ENCODE measurements around the gene KLHDC8A.
"Not testable (repeated sequence)": the region's sequence is repeated elsewhere in the genome, so short reads cannot be mapped to it uniquely, and the experiment has no call there.

KLHDC8A gene

GRCh38 chr1:205356440-205357139, at the start of gene KLHDC8A:
Gene KLHDC8A (minus strand): TSS chr1:205356922. CDS start chr1:205343604, 13,318 bp downstream.
- no peak for DNase-seq

- DNase-seq: not testable (repeated sequence)
Measured at GRCh38 chr1:205406252-205406651, 49.5 kb upstream of the KLHDC8A start.

- DNase-seq: not testable (repeated sequence)
Measured at GRCh38 chr1:205404484-205404883, 47.8 kb upstream of the KLHDC8A start.

GRCh38 chr1:205398586-205398985, 41.9 kb upstream of the KLHDC8A start:
- DNase-seq: no peak

- no peak for DNase-seq
Measured at GRCh38 chr1:205396967-205397616, 40.4 kb upstream of the KLHDC8A start.

DNA sequence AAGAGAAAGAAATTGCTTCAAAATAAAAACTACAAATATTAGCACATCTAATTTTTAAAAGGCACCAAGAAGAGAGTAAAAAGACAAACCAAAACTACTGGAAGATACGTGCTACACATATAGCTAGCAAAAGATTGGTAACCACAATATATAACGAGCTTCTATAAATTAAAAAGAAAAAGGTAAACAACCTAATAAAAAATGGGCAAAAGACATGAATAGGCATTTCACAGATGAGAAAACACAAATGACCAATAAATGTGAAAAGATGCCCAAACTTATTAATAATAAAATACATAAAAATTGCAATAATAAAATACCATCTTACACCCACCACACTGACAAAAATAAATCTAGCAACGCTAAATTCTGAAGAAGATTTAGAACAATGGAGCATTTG, 38.9 kb upstream of the KLHDC8A start:
- no peak for DNase-seq

- no peak for DNase-seq
Measured at GRCh38 chr1:205392650-205393049, 35.9 kb upstream of the KLHDC8A start.

DNA sequence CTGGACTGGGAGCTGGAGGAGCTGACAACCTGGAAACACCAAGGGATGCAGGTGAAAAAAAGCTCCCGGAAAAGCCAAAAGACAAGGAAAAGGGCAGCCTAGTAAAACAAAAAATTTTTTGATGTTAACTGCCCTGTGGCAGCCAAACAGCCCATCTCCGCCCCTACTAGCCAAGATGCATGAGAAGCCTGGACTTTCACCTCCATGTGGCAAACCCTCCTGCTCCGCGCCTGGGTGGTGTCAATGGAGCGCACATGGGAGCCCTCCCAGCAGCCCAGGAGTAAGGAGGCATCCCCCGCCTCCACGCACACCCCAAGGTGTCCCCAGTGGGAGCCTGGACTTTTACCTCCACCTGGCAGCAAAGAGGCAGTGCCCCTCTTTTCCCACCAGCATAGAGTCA, 34.7 kb upstream of the KLHDC8A start:
- DNase-seq: no peak

DNA sequence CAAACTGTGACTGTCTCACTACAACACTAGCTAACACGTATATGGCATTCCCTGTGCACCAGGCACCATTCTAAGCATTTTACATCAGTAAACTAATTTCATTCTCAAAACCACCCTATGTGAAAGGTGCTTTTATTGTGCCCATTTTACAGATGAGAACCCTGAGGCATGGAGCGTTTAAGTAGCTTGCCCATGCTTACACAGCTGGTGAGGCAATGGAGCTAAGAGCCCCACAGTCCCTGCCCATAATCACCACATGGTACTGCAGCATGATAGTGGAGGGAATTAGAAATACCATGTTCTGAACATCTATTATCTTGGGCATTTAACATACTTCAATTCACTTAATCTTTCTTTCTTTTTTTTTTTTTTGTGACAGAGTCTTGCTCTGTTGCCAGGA, 31.1 kb upstream of the KLHDC8A start:
- no peak for DNase-seq

- DNase-seq: not testable (repeated sequence)
Measured at GRCh38 chr1:205382990-205383389, 26.3 kb upstream of the KLHDC8A start.

- DNase-seq: no peak
Measured at GRCh38 chr1:205382561-205382960, 25.8 kb upstream of the KLHDC8A start.

DNA sequence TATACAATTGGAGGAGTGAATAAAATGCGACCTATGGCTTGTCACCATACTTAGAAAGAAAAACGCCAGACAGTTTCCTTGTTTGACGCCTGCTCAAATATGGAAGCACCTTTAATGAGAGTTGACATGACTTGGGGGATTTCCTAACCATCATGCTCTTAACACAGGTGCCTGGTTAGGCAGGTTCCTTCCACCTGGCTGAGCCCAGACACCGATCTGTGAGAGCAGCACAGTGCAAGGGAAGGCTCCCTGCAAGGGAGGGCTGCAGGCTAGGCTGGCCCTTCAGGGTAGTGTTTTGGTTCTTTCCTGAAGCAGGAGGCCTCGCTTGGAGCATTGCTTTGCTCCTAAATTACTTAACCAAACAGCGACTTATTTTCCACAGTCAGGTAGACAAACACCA, 24.6 kb upstream of the KLHDC8A start:
- no peak for DNase-seq

- DNase-seq: no peak
Measured at GRCh38 chr1:205380882-205381281, 24.2 kb upstream of the KLHDC8A start.

GRCh38 chr1:205379056-205379455, 22.3 kb upstream of the KLHDC8A start:
- DNase-seq: no peak

DNA sequence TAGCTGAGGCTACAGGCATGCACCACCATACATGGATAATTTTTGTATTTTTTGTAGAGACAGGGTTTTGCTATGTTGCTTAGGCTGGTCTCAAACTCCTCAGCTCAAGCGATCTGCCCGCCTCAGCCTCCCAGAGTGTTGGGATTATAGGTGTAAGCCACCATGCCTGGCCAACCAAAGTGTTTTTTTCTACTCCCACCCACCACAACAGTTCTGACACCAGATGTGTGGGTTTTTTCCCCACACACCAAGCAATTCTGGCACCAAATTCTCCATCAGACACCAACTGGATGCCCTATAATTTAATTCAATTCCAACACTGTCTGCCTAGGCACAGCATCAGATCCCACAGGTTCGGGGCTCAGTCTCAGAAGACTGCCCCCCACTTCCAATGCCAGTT, 20.6 kb upstream of the KLHDC8A start:
- no peak for DNase-seq

- DNase-seq: no peak
Measured at GRCh38 chr1:205376739-205377138, 20.0 kb upstream of the KLHDC8A start.

DNA sequence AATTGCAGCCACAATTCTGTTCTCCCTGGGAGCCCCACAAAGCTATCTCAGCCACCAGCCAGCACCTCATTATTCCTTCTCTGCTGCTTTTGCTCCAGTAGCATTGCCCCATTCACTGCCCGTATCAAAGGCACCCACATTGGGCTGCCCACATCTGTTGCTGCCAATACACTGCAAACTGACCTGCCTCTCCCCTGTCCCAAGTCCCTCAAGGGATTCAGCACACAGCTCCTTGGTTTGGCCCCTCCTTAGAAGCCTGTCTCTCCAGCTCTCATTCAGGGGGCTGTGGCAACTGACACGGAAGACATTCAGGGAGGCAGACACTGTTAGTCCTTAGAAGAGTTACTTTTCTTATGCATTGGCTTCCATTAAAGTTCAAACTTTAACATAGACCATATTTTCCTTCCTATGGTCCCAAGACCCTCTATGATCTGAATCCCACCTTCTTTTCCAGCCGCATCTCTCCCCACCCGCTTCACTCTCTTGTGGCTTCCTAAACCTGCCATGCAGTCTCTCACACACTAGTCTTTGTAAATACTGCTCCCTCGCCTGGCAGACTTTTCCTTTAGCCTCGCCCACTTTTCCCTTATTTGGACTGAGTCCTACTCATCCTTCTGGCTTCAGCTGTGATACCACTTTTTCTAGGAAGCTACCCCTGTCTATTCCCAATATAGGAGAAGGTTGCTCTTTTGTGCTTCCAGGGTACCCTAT, 19.3 kb upstream of the KLHDC8A start:
- DNase-seq: no peak

GRCh38 chr1:205374210-205375078, 17.7 kb upstream of the KLHDC8A start:
- DNase-seq: no peak

DNA sequence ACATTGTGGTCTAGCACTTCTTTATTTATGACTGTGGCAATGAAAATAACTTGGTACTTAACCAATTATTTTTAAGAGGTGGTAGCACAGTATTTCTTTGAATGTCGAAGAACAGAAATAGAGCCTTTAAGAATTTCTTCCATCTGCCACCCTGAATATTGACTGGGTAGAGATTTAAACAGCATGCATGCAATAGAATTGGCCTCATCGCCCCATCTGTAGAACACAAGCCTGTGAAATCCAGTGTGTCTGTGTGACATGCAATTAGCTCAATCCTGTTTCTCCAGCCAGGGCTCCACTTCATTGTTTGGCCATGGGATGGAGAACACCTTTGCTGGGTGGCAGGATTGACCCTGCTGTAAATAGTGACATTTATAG, 17.1 kb upstream of the KLHDC8A start:
- DNase-seq: no peak

DNA sequence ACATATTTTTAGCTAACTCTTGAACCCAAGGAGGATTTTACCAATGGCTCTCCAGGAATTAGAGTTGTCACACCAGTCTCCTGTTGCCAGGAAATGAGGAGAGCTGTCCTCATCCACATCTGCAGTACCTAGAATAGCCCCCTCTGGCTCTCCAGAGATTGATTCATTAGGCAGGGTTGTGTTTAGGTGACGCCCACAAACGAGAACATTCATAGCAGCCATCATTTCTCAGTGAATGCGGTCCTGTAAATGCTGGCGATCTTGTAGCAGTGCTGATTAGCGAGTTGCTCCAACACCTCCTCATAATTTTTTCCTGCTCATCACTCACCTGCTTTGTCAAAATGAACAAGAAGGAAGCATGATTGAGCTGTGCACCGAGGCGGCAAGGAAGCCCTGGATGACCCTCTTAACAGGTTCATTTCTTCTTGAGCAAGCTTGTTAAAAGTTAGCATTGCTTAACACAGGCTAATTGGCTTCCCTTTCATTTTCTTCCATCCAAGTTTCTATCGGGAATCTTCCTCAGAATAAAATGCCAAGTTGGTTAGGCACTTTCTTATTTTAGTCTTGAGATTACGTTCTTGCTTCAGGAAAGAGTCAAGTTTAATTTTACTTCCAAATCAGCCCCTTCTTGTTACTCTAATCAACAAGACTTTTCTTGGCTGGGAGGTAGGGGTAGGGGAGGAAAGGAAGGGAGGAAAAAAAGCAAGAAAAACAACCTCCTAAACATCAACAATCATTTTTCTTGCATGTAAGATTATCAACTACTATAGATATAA, 16.5 kb upstream of the KLHDC8A start:
- no peak for DNase-seq

DNA sequence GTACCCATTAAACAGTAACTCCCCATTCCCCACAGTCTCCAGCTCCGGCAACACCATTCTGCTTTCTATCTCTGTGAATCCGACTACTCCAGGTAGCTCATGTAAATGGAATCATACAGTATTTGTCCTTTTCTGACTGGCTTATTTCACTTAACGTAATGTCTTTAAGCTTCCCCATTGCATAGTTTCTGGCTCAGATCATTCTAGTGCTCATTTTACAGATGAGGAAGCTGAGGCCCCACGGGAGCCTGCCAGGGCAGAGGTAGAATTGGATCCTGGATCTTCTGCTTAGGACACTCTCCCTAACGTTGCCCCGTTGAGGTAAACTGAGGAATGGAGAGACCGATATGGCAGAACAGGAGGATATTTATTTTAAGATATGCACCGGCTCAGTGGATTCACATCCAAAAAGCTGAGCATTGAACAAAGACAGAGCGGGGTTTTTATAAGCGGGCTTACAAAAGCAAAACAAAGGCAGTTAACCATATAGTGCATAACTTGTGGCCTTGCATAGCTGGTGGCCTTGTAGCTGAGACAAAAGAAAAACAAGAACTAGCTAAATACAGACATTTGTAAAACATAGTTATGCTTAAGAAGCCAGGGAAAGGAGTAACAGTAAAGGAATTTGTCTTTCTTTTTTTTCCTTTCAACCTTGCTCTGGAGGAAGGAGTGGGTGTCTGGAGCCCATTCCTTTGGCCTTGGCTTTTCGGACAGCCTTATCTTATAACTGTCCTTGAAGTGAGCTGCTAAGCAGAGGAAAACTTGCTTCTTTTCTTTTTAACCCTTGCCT, 15.3 kb upstream of the KLHDC8A start:
- no peak for DNase-seq

Data from activated CD8-positive, alpha-beta memory T cell treated with anti-CD3 and anti-CD28 coated beads, Interleukin-2, amount 50 U/mL, for 48 hours (primary cell).